ENCODE measurements around the gene GRAMD2B.

GRCh38 chr5:126435261-126435660 is 12.1 kb downstream of the GRAMD2B start:
- TF ChIP-seq CTCF (IDR thresholded peaks at IDR 0.05; ENCODE audit: low read length) (no peak), EZH2 (IDR thresholded peaks at IDR 0.05; ENCODE audit: borderline replicate concordance, low read length) (no peak)
